IPS-18a (cell line): Measurements from ENCODE around the gene WBP1.
"Not testable (repeated sequence)": the region's sequence is repeated elsewhere in the genome, so short reads cannot be mapped to it uniquely, and the experiment has no call there.

ENCODE experiments used
- H3K27ac ChIP-seq: one replicate; pipeline ENCODE4 v1.5.1; 2013; ENCODE audit warnings: low read length
- H3K27me3 ChIP-seq: one replicate; pipeline ENCODE4 v1.6.1; 2013; ENCODE audit warnings: mild to moderate bottlenecking, low read length; ENCODE audit not compliant: control insufficient read depth, insufficient read depth
- H3K36me3 ChIP-seq: one replicate; pipeline ENCODE4 v1.6.1; 2013; ENCODE audit warnings: low read depth, low read length; ENCODE audit not compliant: control insufficient read depth
- H3K4me1 ChIP-seq: one replicate; pipeline ENCODE4 v1.6.1; 2013; ENCODE audit warnings: low read depth, low read length; ENCODE audit not compliant: control insufficient read depth
- H3K4me3 ChIP-seq: one replicate; pipeline ENCODE4 v1.5.1; 2013; ENCODE audit warnings: low read length
- H3K9ac ChIP-seq: one replicate; pipeline ENCODE4 v1.6.1; 2013; ENCODE audit warnings: mild to moderate bottlenecking, low read length, moderate library complexity
- H3K9me3 ChIP-seq: one replicate; pipeline ENCODE4 v1.6.1; 2013; ENCODE audit warnings: low read depth, low read length; ENCODE audit not compliant: control insufficient read depth

The WBP1 gene

GRCh38 chr2:74420443-74421103 lies 37.7 kb upstream of the WBP1 start:
- not testable (repeated sequence) for H3K27ac ChIP-seq, H3K4me1 ChIP-seq, H3K9me3 ChIP-seq
- Histone ChIP-seq H3K4me3 (peak overlapping the region; percentile 83), H3K36me3 (peaks cover 10% of the 10 kb centered on the region), H3K27me3 (peaks cover 19% of the 10 kb centered on the region), H3K9ac (peak overlapping the region; percentile 75)

- H3K27me3 ChIP-seq, result peaks cover 19% of the 10 kb centered on the region
- no peaks in the 10 kb centered on the region for H3K9me3 ChIP-seq
- H3K9ac ChIP-seq, result peak within 1 kb of the TSS; percentile 75
- no peaks in the 10 kb centered on the region for H3K4me1 ChIP-seq
- peaks cover 16% of the 10 kb centered on the region for H3K36me3 ChIP-seq
- H3K27ac ChIP-seq, result peak within 1 kb of the TSS; percentile 66
- peak within 1 kb of the TSS; percentile 83 for H3K4me3 ChIP-seq
These were observed 36.9 kb upstream of the WBP1 start, which contains the start of the genes C2orf81 and WDR54 for GRCh38 chr2:74421221-74421870. C2orf81 (minus strand) TSS chr2:74421619; CDS start chr2:74421560, 59 bp downstream. WDR54 (plus strand) TSS chr2:74421730; CDS start chr2:74422154, 424 bp downstream.

GRCh38 chr2:74423231-74424095 lies 34.8 kb upstream of the WBP1 start:
- no peak overlapping the region for H3K9ac ChIP-seq
- H3K27ac ChIP-seq, result no peak overlapping the region
- H3K4me3 ChIP-seq, result no peak overlapping the region
- H3K4me1 ChIP-seq, result no peaks in the 10 kb centered on the region
- H3K27me3 ChIP-seq, result peaks cover 19% of the 10 kb centered on the region
- H3K36me3 ChIP-seq, result peaks cover 35% of the 10 kb centered on the region
- H3K9me3 ChIP-seq, result no peaks in the 10 kb centered on the region

GRCh38 chr2:74424139-74424992 lies 33.9 kb upstream of the WBP1 start:
- no peaks in the 10 kb centered on the region for H3K9me3 ChIP-seq
- H3K4me1 ChIP-seq, result no peaks in the 10 kb centered on the region
- H3K27ac ChIP-seq, result no peak overlapping the region
- H3K4me3 ChIP-seq, result no peak overlapping the region
- H3K9ac ChIP-seq, result no peak overlapping the region
- peaks cover 44% of the 10 kb centered on the region for H3K36me3 ChIP-seq
- peaks cover 19% of the 10 kb centered on the region for H3K27me3 ChIP-seq

GRCh38 chr2:74424995-74425406 lies 33.2 kb upstream of the WBP1 start:
- H3K27me3 ChIP-seq, result peaks cover 19% of the 10 kb centered on the region
- peaks cover 51% of the 10 kb centered on the region for H3K36me3 ChIP-seq
- H3K4me1 ChIP-seq, result no peaks in the 10 kb centered on the region
- H3K9me3 ChIP-seq, result no peaks in the 10 kb centered on the region
- H3K9ac ChIP-seq, result no peak overlapping the region
- H3K27ac ChIP-seq, result no peak overlapping the region
- no peak overlapping the region for H3K4me3 ChIP-seq

- Histone ChIP-seq H3K4me1 (no peaks in the 10 kb centered on the region), H3K27ac (no peak overlapping the region), H3K27me3 (peaks cover 15% of the 10 kb centered on the region), H3K9me3 (no peaks in the 10 kb centered on the region), H3K4me3 (no peak overlapping the region), H3K9ac (no peak overlapping the region), H3K36me3 (peaks cover 56% of the 10 kb centered on the region)
These were observed 32.7 kb upstream of the WBP1 start for GRCh38 chr2:74425523-74425922.

GRCh38 chr2:74426181-74426758 lies 32.0 kb upstream of the WBP1 start:
- H3K4me3 ChIP-seq, result no peak overlapping the region
- H3K36me3 ChIP-seq, result peaks cover 64% of the 10 kb centered on the region
- H3K9me3 ChIP-seq, result no peaks in the 10 kb centered on the region
- H3K27me3 ChIP-seq, result peaks cover 15% of the 10 kb centered on the region
- no peaks in the 10 kb centered on the region for H3K4me1 ChIP-seq
- no peak overlapping the region for H3K9ac ChIP-seq
- H3K27ac ChIP-seq, result no peak overlapping the region

- no peaks in the 10 kb centered on the region for H3K9me3 ChIP-seq
- H3K9ac ChIP-seq, result no peak overlapping the region
- H3K4me1 ChIP-seq, result no peaks in the 10 kb centered on the region
- H3K4me3 ChIP-seq, result no peak overlapping the region
- peaks cover 15% of the 10 kb centered on the region for H3K27me3 ChIP-seq
- H3K36me3 ChIP-seq, result peaks cover 73% of the 10 kb centered on the region
- H3K27ac ChIP-seq, result no peak overlapping the region
These were observed 30.7 kb upstream of the WBP1 start for GRCh38 chr2:74427551-74427950.

GRCh38 chr2:74428675-74429074 lies 29.6 kb upstream of the WBP1 start:
- Histone ChIP-seq H3K27ac (no peak overlapping the region), H3K4me3 (no peak overlapping the region), H3K27me3 (peaks cover 3% of the 10 kb centered on the region), H3K36me3 (peaks cover 73% of the 10 kb centered on the region), H3K4me1 (no peaks in the 10 kb centered on the region), H3K9me3 (no peaks in the 10 kb centered on the region), H3K9ac (no peak overlapping the region)

GRCh38 chr2:74429487-74430451 lies 28.5 kb upstream of the WBP1 start:
- H3K36me3 ChIP-seq, result peaks cover 70% of the 10 kb centered on the region
- H3K9ac ChIP-seq, result no peak overlapping the region
- H3K9me3 ChIP-seq, result no peaks in the 10 kb centered on the region
- no peaks in the 10 kb centered on the region for H3K4me1 ChIP-seq
- no peak overlapping the region for H3K27ac ChIP-seq
- no peaks in the 10 kb centered on the region for H3K27me3 ChIP-seq
- H3K4me3 ChIP-seq, result no peak overlapping the region
